ENCODE results near the gene SCNN1G.
"Not testable (repeated sequence)": the region's sequence is repeated elsewhere in the genome, so short reads cannot be mapped to it uniquely, and the experiment has no call there.

SCNN1G gene

GRCh38 chr16:23232806-23233205 lies 50.3 kb downstream of the SCNN1G start:
- DNase-seq = no peak
- intact Hi-C loops (cut with DNase I) = no loop called here

GRCh38 chr16:23235176-23235575 lies 52.6 kb downstream of the SCNN1G start:
- intact Hi-C loops (cut with DNase I) = no loop called here
- DNase-seq = no peak

GRCh38 chr16:23236983-23237382 lies 54.4 kb downstream of the SCNN1G start:
- intact Hi-C loops (cut with DNase I) = no loop called here
- no peak for DNase-seq

- intact Hi-C loops (cut with DNase I) = no loop called here
- DNase-seq = no peak
Observed at GRCh38 chr16:23240994-23241393, 58.4 kb downstream of the SCNN1G start.

GRCh38 chr16:23244122-23244521 lies 61.6 kb downstream of the SCNN1G start:
- intact Hi-C loops (cut with DNase I) = no loop called here
- peak in 1 of 42 donors; percentile 17 for DNase-seq

- intact Hi-C loops (cut with DNase I) = no loop called here
- DNase-seq = peak in 21 of 42 donors; percentile 6 to 45 (median 19)
Observed at GRCh38 chr16:23245268-23245667, 62.7 kb downstream of the SCNN1G start.

- intact Hi-C loops (cut with DNase I) = no loop called here
- peak in 2 of 42 donors; percentile 3 to 37 for DNase-seq
Observed at GRCh38 chr16:23248261-23249194, 66.0 kb downstream of the SCNN1G start.

GRCh38 chr16:23249830-23250229 lies 67.3 kb downstream of the SCNN1G start:
- intact Hi-C loops (cut with DNase I) = no loop called here

GRCh38 chr16:23252310-23252709 lies 69.8 kb downstream of the SCNN1G start:
- no peak for DNase-seq
- intact Hi-C loops (cut with DNase I) = no loop called here

More at GRCh38 chr16:23249830-23250229, 67.3 kb downstream of the SCNN1G start:
- DNase-seq = no peak

- DNase-seq; intact Hi-C loops (cut with DNase I): not testable (repeated sequence)
Observed at GRCh38 chr16:23253650-23254049, 71.1 kb downstream of the SCNN1G start.

GRCh38 chr16:23254338-23254737 lies 71.8 kb downstream of the SCNN1G start:
- intact Hi-C loops (cut with DNase I) = no loop called here
- DNase-seq = no peak

GRCh38 chr16:23255000-23255399 lies 72.5 kb downstream of the SCNN1G start:
- intact Hi-C loops (cut with DNase I) = no loop called here
- no peak for DNase-seq

GRCh38 chr16:23256440-23256839 lies 73.9 kb downstream of the SCNN1G start:
- intact Hi-C loops (cut with DNase I) = no loop called here
- no peak for DNase-seq

- DNase-seq = peak in 1 of 42 donors; percentile 25
- intact Hi-C loops (cut with DNase I) = no loop called here
Observed at GRCh38 chr16:23257682-23258081, 75.1 kb downstream of the SCNN1G start.

GRCh38 chr16:23258919-23259237 lies 76.3 kb downstream of the SCNN1G start:
- intact Hi-C loops (cut with DNase I) = no loop called here
- peak in 1 of 42 donors; percentile 18 for DNase-seq
